ENCODE measurements around the gene POLD3. TPM values are rescaled to one million over a fixed set of nuclear protein-coding genes. Genes with fewer than 3 reads are reported as not detected.
"Not testable (repeated sequence)": the region's sequence is repeated elsewhere in the genome, so short reads cannot be mapped to it uniquely, and the experiment has no call there.

Gene POLD3
- total RNA-seq, 2 donors from 2014 or later, result 38.5 to 52.2 TPM

- H3K9ac ChIP-seq (ENCODE audit: extremely low read depth, low read length, poor library complexity, severe bottlenecking), result no peak overlapping the region
- Mint-ChIP-seq H3K4me1 (peaks cover 9% of the 10 kb centered on the region), H3K27me3 (ENCODE audit: insufficient read depth) (no peaks in the 10 kb centered on the region)
These were observed 56.5 kb downstream of the POLD3 start for GRCh38 chr11:74648894-74649293.

GRCh38 chr11:74650498-74650897, 58.1 kb downstream of the POLD3 start:
- Histone ChIP-seq H3K36me3 (ENCODE audit: control insufficient read depth, insufficient read depth, low read length) (peaks cover 23% of the 10 kb centered on the region), H3K9ac (ENCODE audit: extremely low read depth, low read length, poor library complexity, severe bottlenecking) (no peak overlapping the region), H3K9me3 (ENCODE audit: control insufficient read depth, low read length) (peaks cover 7% of the 10 kb centered on the region), H3K27ac (ENCODE audit: low read depth, low read length) (no peak overlapping the region), H3K27me3 (ENCODE audit: control insufficient read depth, insufficient read depth, low read length, poor library complexity, severe bottlenecking) (no peaks in the 10 kb centered on the region), H3K4me3 (ENCODE audit: low read length) (no peak overlapping the region), H3K4me1 (ENCODE audit: control insufficient read depth, insufficient read depth, low read length) (no peaks in the 10 kb centered on the region)
- no peak overlapping the region for H3K27ac Mint-ChIP-seq
- DNase-seq, result no peak
- H3K36me3 Mint-ChIP-seq (ENCODE audit: low read depth), result peaks cover 25% of the 10 kb centered on the region
- no peak for TF ChIP-seq CTCF (conservative IDR thresholded peaks at IDR 0.05)
- no peak overlapping the region for H3K4me3 Mint-ChIP-seq
- H3K9me3 Mint-ChIP-seq, result no peaks in the 10 kb centered on the region
- peaks cover 9% of the 10 kb centered on the region for H3K4me1 Mint-ChIP-seq
- WGBS, 2 experiments (ENCODE audit: insufficient coverage in 1 of 2, insufficient read length in 1 of 2), result 100% methylated on average over 2 of the region's 2 CpGs
- no peaks in the 10 kb centered on the region for H3K27me3 Mint-ChIP-seq (ENCODE audit: insufficient read depth)

More at GRCh38 chr11:74648894-74649293, 56.5 kb downstream of the POLD3 start:
- no peak for DNase-seq
- TF ChIP-seq CTCF (conservative IDR thresholded peaks at IDR 0.05), result no peak
- H3K9me3 Mint-ChIP-seq, result no peaks in the 10 kb centered on the region
- 92 to 98% methylated on average over 3 to 4 of the region's 4 CpGs for WGBS, 2 experiments (ENCODE audit: insufficient coverage in 1 of 2, insufficient read length in 1 of 2)
- no peak overlapping the region for H3K4me3 Mint-ChIP-seq
- peaks cover 21% of the 10 kb centered on the region for H3K36me3 Mint-ChIP-seq (ENCODE audit: low read depth)
- Histone ChIP-seq H3K36me3 (ENCODE audit: control insufficient read depth, insufficient read depth, low read length) (peaks cover 25% of the 10 kb centered on the region), H3K4me3 (ENCODE audit: low read length) (no peak overlapping the region), H3K4me1 (ENCODE audit: control insufficient read depth, insufficient read depth, low read length) (no peaks in the 10 kb centered on the region), H3K27me3 (ENCODE audit: control insufficient read depth, insufficient read depth, low read length, poor library complexity, severe bottlenecking) (no peaks in the 10 kb centered on the region), H3K9me3 (ENCODE audit: control insufficient read depth, low read length) (peaks cover 5% of the 10 kb centered on the region), H3K27ac (ENCODE audit: low read depth, low read length) (no peak overlapping the region)
- H3K27ac Mint-ChIP-seq, result no peak overlapping the region

- Histone ChIP-seq H3K27ac (ENCODE audit: low read depth, low read length) (no peak overlapping the region), H3K9me3 (ENCODE audit: control insufficient read depth, low read length) (peaks cover 24% of the 10 kb centered on the region), H3K27me3 (ENCODE audit: control insufficient read depth, insufficient read depth, low read length, poor library complexity, severe bottlenecking) (no peaks in the 10 kb centered on the region), H3K4me1 (ENCODE audit: control insufficient read depth, insufficient read depth, low read length) (no peaks in the 10 kb centered on the region), H3K4me3 (ENCODE audit: low read length) (no peak overlapping the region), H3K9ac (ENCODE audit: extremely low read depth, low read length, poor library complexity, severe bottlenecking) (no peak overlapping the region), H3K36me3 (ENCODE audit: control insufficient read depth, insufficient read depth, low read length) (peaks cover 19% of the 10 kb centered on the region)
- TF ChIP-seq CTCF (conservative IDR thresholded peaks at IDR 0.05), result no peak
- H3K4me1 Mint-ChIP-seq, result no peaks in the 10 kb centered on the region
- H3K36me3 Mint-ChIP-seq (ENCODE audit: low read depth), result peaks cover 42% of the 10 kb centered on the region
- DNase-seq, result no peak
- no peak overlapping the region for H3K4me3 Mint-ChIP-seq
- H3K9me3 Mint-ChIP-seq, result peaks cover 23% of the 10 kb centered on the region
- no peak overlapping the region for H3K27ac Mint-ChIP-seq
- 93 to 100% methylated on average over 1 to 5 of the region's 5 CpGs for WGBS, 2 experiments (ENCODE audit: insufficient coverage in 1 of 2, insufficient read length in 1 of 2)
- no peaks in the 10 kb centered on the region for H3K27me3 Mint-ChIP-seq (ENCODE audit: insufficient read depth)
These were observed 62.6 kb downstream of the POLD3 start for GRCh38 chr11:74654976-74655375.

- H3K27me3 ChIP-seq (ENCODE audit: control insufficient read depth, insufficient read depth, low read length, poor library complexity, severe bottlenecking); H3K4me3 Mint-ChIP-seq; H3K4me1 Mint-ChIP-seq; H3K4me1 ChIP-seq (ENCODE audit: control insufficient read depth, insufficient read depth, low read length); H3K27ac Mint-ChIP-seq; H3K27ac ChIP-seq (ENCODE audit: low read depth, low read length); DNase-seq; H3K4me3 ChIP-seq (ENCODE audit: low read length); H3K27me3 Mint-ChIP-seq (ENCODE audit: insufficient read depth); H3K36me3 ChIP-seq (ENCODE audit: control insufficient read depth, insufficient read depth, low read length); H3K9ac ChIP-seq (ENCODE audit: extremely low read depth, low read length, poor library complexity, severe bottlenecking): not testable (repeated sequence)
- peaks cover 17% of the 10 kb centered on the region for H3K9me3 ChIP-seq (ENCODE audit: control insufficient read depth, low read length)
- Mint-ChIP-seq H3K36me3 (ENCODE audit: low read depth) (peaks cover 24% of the 10 kb centered on the region), H3K9me3 (peaks cover 23% of the 10 kb centered on the region)
- 50% methylated on average over 4 of the region's 4 CpGs; no CpG with 5 or more reads in 1 of the 2 experiments for WGBS, 2 experiments (ENCODE audit: insufficient coverage in 1 of 2, insufficient read length in 1 of 2)
These were observed 66.7 kb downstream of the POLD3 start for GRCh38 chr11:74659124-74659523.

Measured in endodermal cell (in vitro differentiated cells).